ENCODE data around the gene C1QTNF7. TPM values are rescaled to one million over a fixed set of nuclear protein-coding genes. Genes with fewer than 3 reads are reported as not detected.

Gene C1QTNF7
- total RNA-seq, 2 donors from 2014 or later = 4.4 to 13.8 TPM

DNA sequence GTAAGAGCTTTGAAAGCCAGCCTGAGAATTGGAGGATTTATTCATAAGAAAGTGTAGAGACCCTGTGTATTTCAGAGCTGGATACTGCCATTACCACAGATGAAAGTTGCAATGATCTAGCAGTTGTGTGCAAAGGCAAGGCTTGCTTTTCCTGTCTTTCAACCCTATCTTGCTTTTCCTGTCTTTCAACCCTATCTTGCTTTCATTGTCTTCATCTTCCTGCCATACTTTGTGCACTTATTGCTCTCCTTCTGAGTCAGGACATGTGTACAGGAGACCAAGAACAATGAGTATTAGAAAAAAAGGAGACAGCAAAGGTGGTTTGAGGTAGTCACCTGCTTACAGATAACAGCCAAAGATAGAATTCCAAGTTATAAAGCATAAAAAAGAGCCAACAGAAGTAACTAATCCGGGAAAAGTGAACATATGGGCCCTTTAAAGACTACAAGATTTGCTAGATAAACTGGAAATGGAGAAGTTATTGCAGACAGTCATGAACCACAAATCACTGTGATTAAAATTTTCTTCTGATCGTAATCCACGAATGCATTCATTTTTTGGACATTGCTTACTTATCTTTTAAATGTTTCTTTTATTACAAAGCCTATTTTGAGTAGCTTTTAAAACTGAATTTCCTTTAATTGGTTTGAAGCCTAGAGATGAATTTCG lies 17.2 kb downstream of the C1QTNF7 start:
- H3K27ac ChIP-seq = no peak overlapping the region
- H3K27me3 ChIP-seq = no peaks in the 10 kb centered on the region
- no peaks in the 10 kb centered on the region for H3K36me3 ChIP-seq (replicated peaks in 1 of 2; ENCODE audit: insufficient read depth in 1 of 2, low read depth in 2 of 2)
- no peaks in the 10 kb centered on the region for H3K9me3 ChIP-seq
- intact Hi-C loops (cut with DNase I) = no loop called here
- ATAC-seq (no peak), DNase-seq (no peak)
- 55 to 57% methylated on average over 4 of the region's 4 CpGs for WGBS, 2 donors
- TF ChIP-seq, protein P1, sequence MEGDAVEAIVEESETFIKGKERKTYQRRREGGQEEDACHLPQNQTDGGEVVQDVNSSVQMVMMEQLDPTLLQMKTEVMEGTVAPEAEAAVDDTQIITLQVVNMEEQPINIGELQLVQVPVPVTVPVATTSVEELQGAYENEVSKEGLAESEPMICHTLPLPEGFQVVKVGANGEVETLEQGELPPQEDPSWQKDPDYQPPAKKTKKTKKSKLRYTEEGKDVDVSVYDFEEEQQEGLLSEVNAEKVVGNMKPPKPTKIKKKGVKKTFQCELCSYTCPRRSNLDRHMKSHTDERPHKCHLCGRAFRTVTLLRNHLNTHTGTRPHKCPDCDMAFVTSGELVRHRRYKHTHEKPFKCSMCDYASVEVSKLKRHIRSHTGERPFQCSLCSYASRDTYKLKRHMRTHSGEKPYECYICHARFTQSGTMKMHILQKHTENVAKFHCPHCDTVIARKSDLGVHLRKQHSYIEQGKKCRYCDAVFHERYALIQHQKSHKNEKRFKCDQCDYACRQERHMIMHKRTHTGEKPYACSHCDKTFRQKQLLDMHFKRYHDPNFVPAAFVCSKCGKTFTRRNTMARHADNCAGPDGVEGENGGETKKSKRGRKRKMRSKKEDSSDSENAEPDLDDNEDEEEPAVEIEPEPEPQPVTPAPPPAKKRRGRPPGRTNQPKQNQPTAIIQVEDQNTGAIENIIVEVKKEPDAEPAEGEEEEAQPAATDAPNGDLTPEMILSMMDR (IDR thresholded peaks at IDR 0.05) = no peak
- no peak for TF ChIP-seq POLR2A (IDR thresholded peaks at IDR 0.05)
- H3K4me3 ChIP-seq = no peak overlapping the region
- H3K4me1 ChIP-seq = no peaks in the 10 kb centered on the region

DNA sequence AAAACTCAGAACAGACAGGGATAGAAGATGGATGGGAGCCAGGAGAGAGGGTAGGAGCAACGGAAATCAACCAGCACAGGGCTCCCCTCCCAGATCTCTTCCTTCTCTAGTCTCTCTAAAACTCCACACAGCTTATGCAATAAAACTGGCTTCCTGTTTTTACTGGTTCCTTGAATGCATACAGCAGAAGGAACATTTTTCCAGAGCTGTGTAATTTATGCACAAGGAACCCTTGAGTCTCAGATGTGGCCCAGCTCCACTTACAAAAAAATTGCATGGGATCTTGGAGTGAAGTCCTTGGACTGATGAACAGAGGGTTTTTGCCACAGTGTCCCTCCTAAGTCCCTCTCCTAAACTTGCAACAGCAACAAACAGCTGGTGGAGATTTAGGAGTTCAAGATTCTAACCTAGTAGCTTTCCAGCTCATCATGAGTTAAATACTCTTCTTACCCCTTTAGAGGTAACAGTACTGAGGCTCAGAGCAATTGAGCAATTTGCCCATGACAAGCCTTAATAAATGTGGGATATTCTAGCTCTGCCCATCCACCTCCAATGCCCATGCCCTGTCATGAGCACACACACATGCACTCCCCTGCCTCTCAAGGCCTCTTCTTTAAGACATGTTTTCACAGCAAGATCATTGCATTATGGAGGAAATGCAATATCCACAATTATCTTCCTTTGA lies 23.5 kb downstream of the C1QTNF7 start:
- H3K36me3 ChIP-seq (replicated peaks in 1 of 2; ENCODE audit: insufficient read depth in 1 of 2, low read depth in 2 of 2) = no peaks in the 10 kb centered on the region
- WGBS, 2 donors = 64% methylated on average over 1 of the region's 1 CpG
- H3K4me3 ChIP-seq = no peak overlapping the region
- TF ChIP-seq, protein P1 (IDR thresholded peaks at IDR 0.05) = no peak
- TF ChIP-seq POLR2A (IDR thresholded peaks at IDR 0.05) = no peak
- no peak overlapping the region for H3K27ac ChIP-seq
- ATAC-seq = no peak
- H3K4me1 ChIP-seq = no peaks in the 10 kb centered on the region
- DNase-seq = no peak
- intact Hi-C loops (cut with DNase I) = no loop called here
- H3K9me3 ChIP-seq = no peaks in the 10 kb centered on the region
- no peaks in the 10 kb centered on the region for H3K27me3 ChIP-seq

DNA sequence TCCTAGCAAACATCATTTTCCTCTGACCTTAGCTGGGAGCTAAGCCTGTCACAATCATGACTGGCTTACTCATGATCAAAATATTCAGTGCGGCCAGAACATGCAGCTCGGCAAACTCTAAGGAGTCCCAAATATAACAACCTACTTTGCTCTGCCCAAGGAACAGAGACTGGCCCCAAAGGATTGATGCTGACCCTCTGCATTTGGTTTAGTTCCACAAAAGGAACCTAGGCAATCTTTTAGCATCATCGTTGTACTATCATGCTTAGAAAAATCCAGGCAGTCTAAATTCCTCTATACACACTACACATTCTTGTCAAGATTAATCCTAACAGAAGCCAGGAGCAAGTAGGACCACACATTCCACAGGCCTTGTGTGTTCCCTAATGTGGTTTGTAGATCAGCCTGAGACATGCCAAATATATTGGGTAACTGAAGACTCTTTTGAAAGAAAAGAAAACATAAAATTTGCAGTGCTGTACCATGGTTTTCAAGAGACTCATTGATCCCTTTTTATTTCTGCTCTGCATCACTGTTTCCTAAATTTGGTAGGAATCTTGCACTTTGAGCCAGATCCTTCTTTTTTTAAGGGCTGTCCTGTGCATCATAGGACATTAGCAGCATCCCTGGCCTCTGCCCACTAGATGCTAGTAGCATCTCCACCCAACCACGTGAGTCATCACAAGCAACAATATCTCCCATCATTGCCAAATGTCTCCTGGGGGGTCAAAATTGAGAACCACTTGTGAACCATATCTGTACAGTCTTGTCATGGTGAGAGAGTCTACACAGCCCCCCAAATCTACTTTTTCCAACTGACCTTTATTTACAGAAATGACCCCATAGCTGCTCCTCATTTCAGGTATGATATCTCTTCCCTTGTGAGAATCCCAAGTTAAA lies 24.3 kb downstream of the C1QTNF7 start:
- H3K4me1 ChIP-seq = no peaks in the 10 kb centered on the region
- peak in 1 of 4 donors; percentile 14 for DNase-seq
- intact Hi-C loops (cut with DNase I) = no loop called here
- 62 to 64% methylated on average over 4 of the region's 4 CpGs for WGBS, 2 donors
- no peaks in the 10 kb centered on the region for H3K27me3 ChIP-seq
- H3K4me3 ChIP-seq = no peak overlapping the region
- H3K27ac ChIP-seq = no peak overlapping the region
- no peak for TF ChIP-seq POLR2A (IDR thresholded peaks at IDR 0.05)
- TF ChIP-seq, protein P1 (IDR thresholded peaks at IDR 0.05) = no peak
- no peaks in the 10 kb centered on the region for H3K36me3 ChIP-seq (replicated peaks in 1 of 2; ENCODE audit: insufficient read depth in 1 of 2, low read depth in 2 of 2)
- no peaks in the 10 kb centered on the region for H3K9me3 ChIP-seq
- peak; percentile 55 for ATAC-seq

DNA sequence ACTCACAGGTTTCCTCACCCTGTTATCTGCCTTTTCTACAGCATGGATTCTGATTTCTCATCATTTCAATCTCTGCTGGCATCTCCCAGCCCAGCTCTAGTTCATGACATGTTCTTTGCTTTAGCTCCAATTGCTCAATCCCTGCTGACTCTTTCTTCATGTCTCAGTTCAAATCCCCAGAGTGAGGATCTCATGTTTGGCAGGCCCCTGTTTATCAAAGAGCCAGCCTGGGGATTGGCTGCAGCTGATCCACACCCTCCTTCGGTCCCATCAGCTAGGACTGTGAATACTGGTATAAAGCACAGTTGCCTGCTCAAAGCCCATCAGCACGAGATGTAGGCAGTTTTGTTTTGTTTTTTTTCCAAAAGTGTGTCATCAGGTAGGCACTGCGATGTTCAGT lies 27.5 kb downstream of the C1QTNF7 start:
- ATAC-seq = peak; percentile 56
- Histone ChIP-seq H3K27ac (no peak overlapping the region), H3K9me3 (no peaks in the 10 kb centered on the region), H3K36me3 (replicated peaks in 1 of 2; ENCODE audit: insufficient read depth in 1 of 2, low read depth in 2 of 2) (no peaks in the 10 kb centered on the region), H3K4me1 (no peaks in the 10 kb centered on the region), H3K27me3 (no peaks in the 10 kb centered on the region), H3K4me3 (no peak overlapping the region)
- intact Hi-C loops (cut with DNase I) = no loop called here
- TF ChIP-seq, protein P1 (IDR thresholded peaks at IDR 0.05) = no peak
- no peak for TF ChIP-seq POLR2A (IDR thresholded peaks at IDR 0.05)
- peak in 3 of 4 donors; percentile 14 to 44 (median 30) for DNase-seq
- 70 to 81% methylated on average over 3 of the region's 3 CpGs for WGBS, 2 donors

Data from body of pancreas (tissue), 4 donors.